ENCODE measurements around the gene ST6GALNAC3.
"Not testable (repeated sequence)": the region's sequence is repeated elsewhere in the genome, so short reads cannot be mapped to it uniquely, and the experiment has no call there.

ST6GALNAC3 gene

GRCh38 chr1:76106719-76107235 lies 32.2 kb downstream of the ST6GALNAC3 start:
- DNase-seq (ENCODE audit: low read depth) = no peak

GRCh38 chr1:76109404-76109803 lies 34.9 kb downstream of the ST6GALNAC3 start:
- no peak for DNase-seq (ENCODE audit: low read depth)

- DNase-seq (ENCODE audit: low read depth) = no peak
Observed at GRCh38 chr1:76109901-76110560, 35.5 kb downstream of the ST6GALNAC3 start.

- no peak for DNase-seq (ENCODE audit: low read depth)
Observed at GRCh38 chr1:76110666-76111065, 36.1 kb downstream of the ST6GALNAC3 start.

- not testable (repeated sequence) for DNase-seq (ENCODE audit: low read depth)
Observed at GRCh38 chr1:76112321-76112720, 37.8 kb downstream of the ST6GALNAC3 start.

- DNase-seq (ENCODE audit: low read depth) = no peak
Observed at GRCh38 chr1:76113446-76113845, 38.9 kb downstream of the ST6GALNAC3 start.

- no peak for DNase-seq (ENCODE audit: low read depth)
Observed at GRCh38 chr1:76115171-76115570, 40.6 kb downstream of the ST6GALNAC3 start.

GRCh38 chr1:76121850-76122249 lies 47.3 kb downstream of the ST6GALNAC3 start:
- no peak for DNase-seq (ENCODE audit: low read depth)

- DNase-seq (ENCODE audit: low read depth) = no peak
Observed at GRCh38 chr1:76122271-76122670, 47.7 kb downstream of the ST6GALNAC3 start.

GRCh38 chr1:76123411-76124064 lies 49.0 kb downstream of the ST6GALNAC3 start:
- DNase-seq (ENCODE audit: low read depth) = not testable (repeated sequence)

- no peak for DNase-seq (ENCODE audit: low read depth)
Observed at GRCh38 chr1:76124196-76124595, 49.6 kb downstream of the ST6GALNAC3 start.

- DNase-seq (ENCODE audit: low read depth) = no peak
Observed at GRCh38 chr1:76125473-76126219, 51.1 kb downstream of the ST6GALNAC3 start.

- DNase-seq (ENCODE audit: low read depth) = no peak
Observed at GRCh38 chr1:76128096-76128495, 53.5 kb downstream of the ST6GALNAC3 start.

- no peak for DNase-seq (ENCODE audit: low read depth)
Observed at GRCh38 chr1:76129731-76130130, 55.2 kb downstream of the ST6GALNAC3 start.

GRCh38 chr1:76130992-76131391 lies 56.4 kb downstream of the ST6GALNAC3 start:
- DNase-seq (ENCODE audit: low read depth) = no peak

GRCh38 chr1:76133977-76134376 lies 59.4 kb downstream of the ST6GALNAC3 start:
- no peak for DNase-seq (ENCODE audit: low read depth)

- DNase-seq (ENCODE audit: low read depth) = no peak
Observed at GRCh38 chr1:76135835-76136234, 61.3 kb downstream of the ST6GALNAC3 start.

- no peak for DNase-seq (ENCODE audit: low read depth)
Observed at GRCh38 chr1:76136894-76137293, 62.3 kb downstream of the ST6GALNAC3 start.

GRCh38 chr1:76137746-76138145 lies 63.2 kb downstream of the ST6GALNAC3 start:
- no peak for DNase-seq (ENCODE audit: low read depth)

- DNase-seq (ENCODE audit: low read depth) = no peak
Observed at GRCh38 chr1:76138217-76138616, 63.7 kb downstream of the ST6GALNAC3 start.

GRCh38 chr1:76140227-76140626 lies 65.7 kb downstream of the ST6GALNAC3 start:
- DNase-seq (ENCODE audit: low read depth) = no peak

- DNase-seq (ENCODE audit: low read depth) = no peak
Observed at GRCh38 chr1:76141929-76142328, 67.4 kb downstream of the ST6GALNAC3 start.
